Measurements from ENCODE around the gene ARHGDIA. TPM values are rescaled to one million over a fixed set of nuclear protein-coding genes. Genes with fewer than 3 reads are reported as not detected.
A peak's percentile ranks its signal among the peaks of the same experiment; 100 is the strongest.

ARHGDIA gene
- total and polyA plus RNA-seq, 2 of the 8 experiments (the other 6 are each of a cell fraction or from before 2014, with no cell fraction given), result 62.4 to 217 TPM

DNA sequence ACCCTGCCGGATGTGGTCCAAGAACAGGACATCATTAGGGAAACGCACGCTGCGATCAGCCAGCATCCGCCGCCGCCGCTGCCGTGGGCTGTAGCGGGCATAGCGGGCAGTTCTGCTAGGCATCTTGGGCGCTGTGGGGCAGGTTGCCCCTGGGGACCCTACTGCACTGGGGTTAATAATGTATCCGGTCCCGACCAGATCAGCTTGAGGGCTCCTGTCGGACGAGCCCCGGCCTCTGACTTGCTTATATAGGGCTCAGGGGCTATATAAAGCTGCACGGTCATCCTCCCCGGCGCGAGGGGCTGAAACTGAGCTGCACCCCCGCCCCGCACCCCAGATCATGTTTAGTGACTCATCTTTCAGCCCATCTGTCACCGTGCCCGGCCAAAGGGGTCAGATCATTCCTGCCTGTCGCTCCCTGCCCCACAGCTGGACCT, 36.3 kb downstream of the ARHGDIA start, which contains the start of gene PPP1R27:
TSS of gene PPP1R27 (minus strand) at position 220 of the 437 bp plus-strand sequence. CDS start at position 123, 97 bp downstream.
- Histone ChIP-seq H2AFZ (ENCODE audit: low read length) (no peak within 1 kb of the TSS), H3K27ac (ENCODE audit: low read depth, low read length) (0 out of 2 replicates have a peak within 1 kb of the TSS, but pooled peaks have one; percentile 83), H2BK12ac (ENCODE audit: low read depth, low read length) (no peak within 1 kb of the TSS), H2BK120ac (replicated peaks; ENCODE audit: low read depth, low read length) (no peak within 1 kb of the TSS), H4K8ac (ENCODE audit: extremely low read depth, insufficient read depth, low read length) (no peak within 1 kb of the TSS; the same call in 1 of the 2 replicates), H2BK15ac (ENCODE audit: low read length) (0 out of 2 replicates have a peak within 1 kb of the TSS, but pooled peaks have one; percentile 88), H3K23me2 (ENCODE audit: low read depth, low read length) (peaks cover 8% of the 10 kb centered on the region), H3K4ac (replicated peaks; ENCODE audit: insufficient read length, low read depth, low read length) (peak within 1 kb of the TSS; percentile 90), H3K4me1 (replicated peaks in 1 of 4; ENCODE audit: control insufficient read depth in 3 of 4, insufficient read depth in 4 of 4, low read length in 3 of 4) (peaks cover 0 to 15% (median 8%) of the 10 kb centered on the region in 4 experiments; a peak in 4 of 7 replicates), H2AK5ac (ENCODE audit: low read depth, low read length) (peak within 1 kb of the TSS; percentile 75; the same call in 1 of the 2 replicates), H2BK5ac (ENCODE audit: low read depth, low read length) (no peak within 1 kb of the TSS; the same call in 1 of the 2 replicates), H3K23ac (ENCODE audit: insufficient read length) (no peak within 1 kb of the TSS), H4K20me1 (replicated peaks in 1 of 2; ENCODE audit: control insufficient read depth in 1 of 2, insufficient read depth in 2 of 2, low read length in 2 of 2) (peaks cover 0 to 9% of the 10 kb centered on the region in 2 experiments), H4K5ac (ENCODE audit: insufficient read length, low read depth, low read length) (peak within 1 kb of the TSS; percentile 83), H3K79me2 (ENCODE audit: control insufficient read depth in 1 of 2, insufficient read depth in 2 of 2, low read length in 2 of 2) (peaks cover 0 to 15% of the 10 kb centered on the region in 2 experiments; a peak in 1 of 4 replicates), H3K56ac (replicated peaks; ENCODE audit: insufficient read length, low read depth, low read length) (no peak within 1 kb of the TSS), H3K9ac (replicated peaks in 1 of 4; ENCODE audit: extremely low read depth in 1 of 4, low read depth in 3 of 4, low read length in 3 of 4) (peak within 1 kb of the TSS in 3 of 4 experiments; percentile 80 to 93 (median 89); a peak in 5 of 7 replicates), H3K18ac (ENCODE audit: extremely low read depth, low read length) (peak within 1 kb of the TSS; percentile 71; the same call in 1 of the 2 replicates), H4K91ac (replicated peaks; ENCODE audit: insufficient read length, low read length) (no peak within 1 kb of the TSS), H3K36me3 (ENCODE audit: control insufficient read depth in 2 of 4, insufficient read depth in 4 of 4, low read length in 3 of 4) (no peaks in the 10 kb centered on the region), H3K27me3 (replicated peaks in 1 of 4; ENCODE audit: control insufficient read depth in 3 of 4, extremely low read depth in 1 of 4, insufficient read depth in 3 of 4, low read length in 3 of 4) (0 out of 7 replicates have a peak, but pooled peaks cover 0 to 2% (median 0%) of the 10 kb centered on the region in 4 experiments), H3K79me1 (ENCODE audit: low read depth, low read length) (peaks cover 10% of the 10 kb centered on the region; the same call in 1 of the 2 replicates), H3K4me3 (ENCODE audit: extremely low read depth in 1 of 4, insufficient read depth in 2 of 4, low read depth in 3 of 4, low read length in 4 of 4) (peak within 1 kb of the TSS; percentile 81 to 88 (median 85)), H3K9me3 (ENCODE audit: insufficient read depth in 2 of 2, low read depth in 1 of 2, low read length in 1 of 2) (no peaks in the 10 kb centered on the region), H3K4me2 (ENCODE audit: insufficient read depth in 1 of 2, low read depth in 2 of 2, low read length in 2 of 2) (peak within 1 kb of the TSS; percentile 94 to 95), H2BK20ac (ENCODE audit: low read length) (no peak within 1 kb of the TSS), H3K14ac (ENCODE audit: insufficient read length) (no peak within 1 kb of the TSS)
- FAIRE-seq (no peak), DNase-seq (ENCODE audit: low read depth in 1 of 2, low spot score in 2 of 2) (no peak)
- TF ChIP-seq, protein P1, sequence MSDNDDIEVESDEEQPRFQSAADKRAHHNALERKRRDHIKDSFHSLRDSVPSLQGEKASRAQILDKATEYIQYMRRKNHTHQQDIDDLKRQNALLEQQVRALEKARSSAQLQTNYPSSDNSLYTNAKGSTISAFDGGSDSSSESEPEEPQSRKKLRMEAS (IDR thresholded peaks at IDR 0.05), result no peak
- TF ChIP-seq, protein P2, sequence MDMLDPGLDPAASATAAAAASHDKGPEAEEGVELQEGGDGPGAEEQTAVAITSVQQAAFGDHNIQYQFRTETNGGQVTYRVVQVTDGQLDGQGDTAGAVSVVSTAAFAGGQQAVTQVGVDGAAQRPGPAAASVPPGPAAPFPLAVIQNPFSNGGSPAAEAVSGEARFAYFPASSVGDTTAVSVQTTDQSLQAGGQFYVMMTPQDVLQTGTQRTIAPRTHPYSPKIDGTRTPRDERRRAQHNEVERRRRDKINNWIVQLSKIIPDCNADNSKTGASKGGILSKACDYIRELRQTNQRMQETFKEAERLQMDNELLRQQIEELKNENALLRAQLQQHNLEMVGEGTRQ (IDR thresholded peaks at IDR 0.05; ENCODE audit: low read length), result no peak
- no peak for TF ChIP-seq KDM1A (IDR thresholded peaks at IDR 0.05; ENCODE audit: borderline replicate concordance, low read length)
- no peak for TF ChIP-seq GTF2F1 (IDR thresholded peaks at IDR 0.05; ENCODE audit: borderline replicate concordance, low read depth, low read length)
- no peak for TF ChIP-seq CEBPB (IDR thresholded peaks at IDR 0.05; ENCODE audit: low read depth, low read length)
- no peak for TF ChIP-seq NANOG (IDR thresholded peaks at IDR 0.05; ENCODE audit: insufficient read depth, low read depth, low read length, poor library complexity, severe bottlenecking)
- no peak for TF ChIP-seq BCL11A (IDR thresholded peaks at IDR 0.05; ENCODE audit: low read depth in 2 of 2, low read length in 2 of 2)
- TF ChIP-seq MAFK (IDR thresholded peaks at IDR 0.05; ENCODE audit: low read depth, low read length), result no peak
- ChIA-PET CTCF (ENCODE audit: partially characterized antibody) (interaction anchor here (1.1 to 2.5 kb wide), 4 partner anchors 13 to 167 kb away, joined by 4 to 10 read pairs (median 5); no protein-coding TSS in a partner anchor), POLR2A (ENCODE audit: partially characterized antibody) (interaction anchor here (1.2 to 5.0 kb wide), 6 partner anchors 9 to 105 kb away, joined by 4 to 37 read pairs (median 8); no protein-coding TSS in a partner anchor)
- WGBS, 2 experiments (ENCODE audit: extremely low coverage in 1 of 2, insufficient coverage in 1 of 2, insufficient read length in 1 of 2, insufficient replicate concordance in 2 of 2, low coverage in 1 of 2, low lambda C conversion rate in 2 of 2, missing lambda C conversion rate in 1 of 2), result 97% methylated on average over 25 of the region's 26 CpGs; no CpG with 5 or more reads in 1 of the 2 experiments
